ENCODE results near the gene BSDC1.

The BSDC1 gene

GRCh38 chr1:32393136-32393535, 1.1 kb downstream of the BSDC1 start:
- no peak for DNase-seq

DNA sequence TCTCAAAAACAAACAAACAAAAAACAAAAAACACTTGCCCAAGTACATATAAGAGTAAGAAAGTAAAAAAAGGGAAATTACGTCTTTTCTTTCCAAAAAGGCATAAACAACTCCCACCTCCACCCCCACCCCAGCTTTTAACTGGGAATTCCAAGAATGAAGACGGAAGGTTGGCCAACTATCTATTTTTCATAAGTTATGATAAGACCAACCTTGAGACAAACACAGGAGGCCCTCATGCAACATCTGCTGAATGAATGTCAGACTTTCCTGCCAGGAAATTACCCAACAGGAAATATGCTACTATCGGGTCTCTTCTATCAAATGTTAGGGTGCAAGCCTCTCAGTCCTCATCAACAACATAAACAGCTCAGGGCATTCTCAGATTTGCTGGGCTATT, 1.9 kb downstream of the BSDC1 start:
- DNase-seq = no peak

DNA sequence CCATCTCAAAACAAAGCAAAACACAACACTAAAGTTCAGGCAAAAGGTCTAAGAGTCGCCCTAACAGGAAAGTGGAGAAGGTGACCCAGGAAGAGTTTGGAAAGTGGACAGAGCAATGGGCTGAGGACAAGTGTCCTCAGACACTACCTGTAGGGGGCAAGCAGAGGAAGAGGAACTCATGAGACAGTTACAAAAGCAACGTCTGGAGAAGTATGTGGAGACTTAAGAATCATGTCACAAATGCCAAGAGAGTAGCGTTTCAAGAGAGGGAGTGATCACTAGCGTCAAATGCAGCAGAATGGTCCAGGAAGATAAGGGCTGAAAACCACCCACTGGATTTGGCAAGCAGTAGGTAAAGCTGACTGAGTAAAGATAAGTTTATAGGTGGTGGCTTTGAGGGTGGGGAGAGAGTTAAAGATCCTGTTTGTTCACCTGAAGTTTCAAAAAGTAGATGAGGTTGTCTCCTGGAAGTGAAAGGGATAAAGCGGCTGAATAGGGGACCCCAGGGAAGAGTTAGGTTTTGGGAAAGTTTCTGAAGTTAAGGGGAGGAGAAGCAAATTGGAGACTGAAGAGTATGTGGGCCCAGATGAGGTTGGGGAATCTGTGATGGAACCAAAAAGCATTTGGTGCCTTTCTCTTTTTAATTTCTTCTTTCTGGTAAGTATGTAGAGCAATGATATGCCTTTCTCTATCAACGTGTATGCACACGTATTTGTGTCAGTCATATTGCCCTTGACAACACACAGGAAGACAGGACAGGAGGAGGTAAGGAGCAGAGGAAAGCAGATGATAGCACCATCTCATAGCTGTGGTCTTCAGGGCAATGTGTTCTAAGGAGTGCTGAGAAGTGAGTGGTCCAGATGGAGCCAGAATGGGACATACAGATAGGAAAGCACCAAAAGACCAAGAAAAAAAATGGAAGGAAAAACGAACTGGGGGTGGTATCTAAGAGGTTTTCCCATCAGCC, 3.1 kb downstream of the BSDC1 start:
- no peak for DNase-seq

DNA sequence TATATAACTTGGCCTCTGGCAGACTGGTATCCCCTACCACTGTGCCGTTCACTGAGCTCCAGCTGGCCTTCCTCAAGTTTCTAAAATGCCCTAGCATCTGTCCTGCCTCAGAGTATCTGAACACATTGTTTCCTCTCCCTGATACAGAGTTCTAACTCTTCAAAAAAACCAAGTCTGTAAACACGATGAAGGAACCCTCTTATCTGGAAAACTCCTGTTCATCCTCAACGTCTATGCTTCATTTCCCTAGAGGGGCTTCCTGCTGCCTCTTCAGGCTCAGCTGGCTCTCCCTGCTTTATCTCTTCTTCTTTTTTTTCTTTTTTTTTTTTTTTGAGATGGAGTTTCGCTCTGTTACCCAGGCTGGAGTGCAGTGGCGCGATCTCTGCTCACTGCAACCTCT, 5.6 kb downstream of the BSDC1 start:
- no peak for DNase-seq

GRCh38 chr1:32386676-32387392, 7.4 kb downstream of the BSDC1 start:
- no peak for DNase-seq

DNA sequence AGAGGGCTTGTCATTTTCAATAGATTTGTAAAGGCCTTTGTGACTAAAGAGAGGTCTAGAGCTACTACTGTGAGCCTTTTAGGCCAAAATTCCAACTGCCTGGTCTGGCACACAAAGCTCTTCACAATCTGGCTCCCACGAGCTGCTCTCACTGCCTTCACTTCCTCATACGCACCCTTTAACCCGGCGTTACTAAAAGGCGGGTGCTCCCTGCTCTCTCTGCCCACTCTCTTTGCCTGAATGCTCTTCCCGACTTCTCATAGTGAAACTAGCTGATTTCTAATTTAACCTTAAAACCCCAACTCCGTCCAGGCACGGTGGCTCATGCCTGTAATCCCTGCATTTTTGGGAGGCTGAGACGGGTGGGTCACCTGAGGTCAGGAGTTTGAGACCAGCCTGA, 14.2 kb downstream of the BSDC1 start:
- DNase-seq = no peak

- no peak for DNase-seq
Observed at GRCh38 chr1:32377541-32378220, 16.6 kb downstream of the BSDC1 start.

DNA sequence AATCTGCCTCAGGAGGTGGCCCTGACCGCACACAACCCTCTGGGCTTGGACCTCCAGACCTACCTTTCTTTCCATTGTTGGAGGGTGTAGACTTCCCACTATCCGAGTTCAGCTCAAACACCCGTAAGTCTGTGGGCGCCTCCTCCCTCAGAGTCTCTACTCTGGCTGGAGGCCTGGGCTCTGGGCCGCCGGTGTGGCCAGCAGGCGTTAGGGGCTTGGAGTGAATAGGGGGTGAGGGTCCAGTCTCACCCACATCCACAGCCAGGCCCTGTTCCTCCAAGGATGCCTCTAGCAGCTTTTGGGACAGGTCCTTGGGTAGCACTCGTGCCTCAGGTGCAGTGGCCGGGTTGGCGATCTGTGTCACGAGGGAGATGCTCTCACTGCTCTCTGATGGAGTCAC, 18.0 kb downstream of the BSDC1 start:
- DNase-seq = no peak

- no peak for DNase-seq
Observed at GRCh38 chr1:32373996-32374592, 20.1 kb downstream of the BSDC1 start.

DNA sequence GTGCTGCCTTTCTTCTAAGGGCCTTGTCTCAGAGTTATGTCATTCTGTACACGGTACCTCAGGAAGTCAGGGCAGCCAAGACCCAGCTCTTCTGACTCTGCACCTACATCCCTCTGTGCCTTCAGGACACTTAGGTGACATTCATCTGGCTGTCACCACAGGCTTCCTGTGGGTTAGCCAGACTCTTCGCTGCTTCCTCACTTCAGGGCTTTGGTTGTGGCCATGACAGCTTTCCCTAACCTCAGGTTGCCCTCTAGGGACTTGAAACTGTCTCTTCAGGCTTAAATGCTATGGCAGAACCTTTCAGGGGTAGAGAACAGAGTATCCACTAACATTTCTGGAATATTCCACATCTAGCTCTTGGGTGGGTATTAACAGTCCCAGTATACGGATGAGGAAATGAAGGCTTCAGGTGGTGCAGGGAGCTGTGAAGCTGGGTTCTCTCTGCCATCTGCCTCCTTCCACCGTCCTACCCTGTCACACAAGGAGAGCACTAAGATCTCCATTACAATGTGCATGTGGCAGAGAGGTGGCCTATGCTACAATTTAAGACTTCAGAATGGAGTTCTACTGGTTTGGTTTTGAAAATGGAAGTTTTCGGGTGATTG, 22.0 kb downstream of the BSDC1 start:
- DNase-seq = no peak

GRCh38 chr1:32367912-32368635, 26.2 kb downstream of the BSDC1 start:
- no peak for DNase-seq

GRCh38 chr1:32365445-32365844, 28.8 kb downstream of the BSDC1 start:
- no peak for DNase-seq

DNA sequence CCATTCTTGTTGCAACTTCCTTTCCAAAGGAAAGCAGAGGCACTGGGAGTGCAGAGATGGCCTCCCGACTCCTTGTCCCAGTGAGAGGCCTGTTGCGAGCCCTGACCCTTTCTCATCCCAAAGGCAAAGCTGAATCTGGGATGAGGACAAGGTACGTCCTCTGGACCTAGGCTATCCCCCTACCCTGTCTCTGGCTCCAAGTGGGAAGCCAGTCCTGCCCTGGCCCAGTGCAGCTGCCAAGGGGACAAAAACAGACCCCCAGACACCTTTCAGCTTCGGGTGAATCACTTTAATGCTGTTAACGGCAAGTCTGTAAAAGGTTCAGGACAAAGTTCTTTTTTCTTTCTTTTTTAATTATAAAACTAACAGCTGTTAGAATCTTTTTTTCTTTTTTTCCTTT, 29.4 kb downstream of the BSDC1 start:
- no peak for DNase-seq

GRCh38 chr1:32363713-32364112, 30.5 kb downstream of the BSDC1 start:
- DNase-seq = no peak

DNA sequence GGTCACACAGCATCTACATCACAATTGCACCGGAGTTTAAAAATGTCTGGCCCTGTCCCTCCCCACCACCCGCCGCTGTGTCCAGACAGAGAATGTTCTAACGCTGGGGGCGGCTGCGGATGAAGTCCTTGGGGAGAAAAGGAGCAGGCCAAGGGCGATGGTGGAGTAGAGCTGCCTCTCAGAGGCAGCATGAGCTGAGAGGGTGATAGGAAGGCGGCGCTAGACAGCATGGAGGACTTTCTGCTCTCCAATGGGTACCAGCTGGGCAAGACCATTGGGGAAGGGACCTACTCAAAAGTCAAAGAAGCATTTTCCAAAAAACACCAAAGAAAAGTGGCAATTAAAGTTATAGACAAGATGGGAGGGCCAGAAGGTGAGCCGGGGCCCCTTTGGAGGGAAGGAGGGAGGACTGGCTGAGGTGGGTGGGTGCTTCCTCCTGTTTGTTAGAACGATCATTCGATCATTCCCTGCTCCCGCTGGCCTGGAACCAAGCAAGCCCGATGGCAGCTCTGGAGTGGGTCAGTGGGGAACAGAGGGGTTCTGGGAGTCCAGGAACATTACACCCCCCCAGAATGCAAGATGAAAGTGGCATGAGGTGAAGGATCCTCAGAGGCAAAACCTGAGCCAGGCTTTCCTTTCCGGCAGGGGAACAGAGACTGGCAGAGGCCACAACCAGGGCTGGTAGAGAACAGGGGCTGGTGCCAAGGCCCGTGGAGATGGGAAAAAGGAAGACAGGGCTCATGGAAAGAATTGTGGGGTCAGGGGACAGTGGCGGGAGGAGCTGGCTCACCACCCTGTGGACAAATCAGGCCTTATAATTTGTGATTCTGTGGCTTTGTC, 31.5 kb downstream of the BSDC1 start, which contains the start of the genes FAM229A and TSSK3:
Gene FAM229A (minus strand): TSS at position 12 of the 840 bp plus-strand sequence. CDS start 394 bp downstream, outside the sequence.
Gene TSSK3 (plus strand): TSS at position 66 of the 840 bp plus-strand sequence. CDS start 163 bp downstream, at position 229.
- DNase-seq = no peak

GRCh38 chr1:32361674-32362473, 32.4 kb downstream of the BSDC1 start:
- DNase-seq = no peak

GRCh38 chr1:32361308-32361673, 33.0 kb downstream of the BSDC1 start:
- no peak for DNase-seq

- DNase-seq = no peak
Observed at GRCh38 chr1:32358435-32358834, 35.8 kb downstream of the BSDC1 start.

- DNase-seq = no peak
Observed at GRCh38 chr1:32357614-32358013, 36.6 kb downstream of the BSDC1 start.

GRCh38 chr1:32356478-32356877, 37.8 kb downstream of the BSDC1 start:
- DNase-seq = no peak
